MCF 10A (cell line): Measurements from ENCODE around the gene ADAMTSL1. TPM values are rescaled to one million over a fixed set of nuclear protein-coding genes. Genes with fewer than 3 reads are reported as not detected.

Experiments used
- BruUV-seq: library from RNA; stranded (reverse); fragments of 400-500 nt; replicated peaks from 2 replicates; lab custom pipeline; 2021; lab: Mats Ljungman, UMichigan
- CTCF ChIA-PET: fragments of 300-600 bp; sonication (Branson Sonifier 250); formaldehyde crosslinking; extraction: SDS; loops from one replicate; lab custom pipeline; 2021; ENCODE audit warnings: antibody characterized with exemption, inconsistent platforms; lab: Yijun Ruan, JAX
- POLR2A ChIA-PET: fragments of 300-600, 350-650 bp; sonication (Branson Sonifier 250); formaldehyde crosslinking; extraction: SDS; loops from one replicate; lab custom pipeline; 2020; ENCODE audit warnings: antibody characterized with exemption, inconsistent platforms; lab: Yijun Ruan, JAX
- DNase-seq: peaks from one replicate; pipeline ENCODE4 v3.0.0-alpha.2; 2018; ENCODE audit not compliant: unreplicated experiment
- H3K27ac Mint-ChIP-seq: one replicate; pipeline ENCODE4 v1.8.0; 2022; ENCODE audit warnings: mild to moderate bottlenecking, low read depth, mixed read lengths; ENCODE audit not compliant: unreplicated experiment
- H3K27me3 Mint-ChIP-seq: one replicate; pipeline ENCODE4 v1.8.0; 2022; ENCODE audit warnings: mixed read lengths; ENCODE audit not compliant: insufficient read depth, unreplicated experiment
- H3K36me3 Mint-ChIP-seq: one replicate; pipeline ENCODE4 v1.8.0; 2022; ENCODE audit warnings: mild to moderate bottlenecking, moderate library complexity, mixed read lengths; ENCODE audit not compliant: insufficient read depth, unreplicated experiment
- H3K4me1 Mint-ChIP-seq: one replicate; pipeline ENCODE4 v1.8.0; 2022; ENCODE audit warnings: mixed read lengths; ENCODE audit not compliant: insufficient read depth, unreplicated experiment
- H3K4me3 Mint-ChIP-seq: one replicate; pipeline ENCODE4 v1.8.0; 2022; ENCODE audit warnings: mild to moderate bottlenecking, moderate library complexity, mixed read lengths; ENCODE audit not compliant: unreplicated experiment
- H3K9me3 Mint-ChIP-seq: one replicate; pipeline ENCODE4 v1.8.0; 2022; ENCODE audit warnings: mixed read lengths; ENCODE audit not compliant: unreplicated experiment
- intact Hi-C: fragments of 100-400 bp; cut with micrococcal nuclease; formaldehyde crosslinking; loops from 2 replicates; pipeline ENCODE4 v1.14.1; 2022
- total RNA-seq: library from RNA; stranded (reverse); gene quantifications from 2 replicates; pipeline ENCODE4 v1.2.3, GENCODE V29; 2022
- TF ChIP-seq, protein P1 (sequence below): fragments of 200-600 bp; IDR thresholded peaks from one replicate; pipeline ENCODE4 v1.8.0; 2022; ENCODE audit warnings: antibody characterized with exemption, mild to moderate bottlenecking; ENCODE audit not compliant: unreplicated experiment

ADAMTSL1 gene
- total RNA-seq, 1 experiment from 2014 or later: not detected

DNA sequence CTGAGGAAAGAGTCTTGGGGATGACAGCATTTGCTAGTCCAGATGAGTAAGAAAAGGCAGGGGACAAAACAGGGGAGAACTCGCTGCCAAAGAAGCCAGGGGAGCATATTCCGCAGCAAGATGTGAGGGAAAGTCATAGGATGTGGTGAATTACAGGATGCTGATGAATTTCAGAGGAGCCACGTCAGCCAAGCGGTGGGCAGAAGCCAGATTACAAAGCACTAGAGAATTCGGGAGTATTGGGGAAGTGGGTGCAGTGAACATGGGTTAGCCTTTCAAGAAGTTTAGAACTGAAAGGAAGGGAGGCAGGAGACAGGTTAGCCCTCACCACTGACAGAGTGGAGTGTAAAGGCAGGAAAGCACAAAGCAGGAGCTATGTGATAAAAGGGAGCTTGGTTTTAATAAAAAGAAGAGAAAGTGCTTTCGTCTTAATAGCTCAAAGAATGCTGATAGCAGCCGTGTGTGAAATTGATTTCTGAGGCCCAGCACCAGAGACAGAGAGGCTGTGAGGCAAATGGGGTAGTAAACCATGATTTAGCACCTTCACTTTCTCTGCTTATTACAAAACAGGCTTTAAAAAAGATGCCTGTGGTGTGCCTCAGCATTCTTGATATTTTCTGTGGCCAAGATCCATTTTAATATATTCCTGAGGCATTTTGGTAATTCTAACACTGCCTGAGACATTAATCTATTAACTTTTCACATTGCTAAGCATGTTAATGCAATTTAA is 16.9 kb downstream of the ADAMTSL1 start:
- Mint-ChIP-seq H3K27ac (no peak overlapping the region), H3K4me1 (peaks cover 22% of the 10 kb centered on the region), H3K4me3 (no peak overlapping the region), H3K9me3 (no peaks in the 10 kb centered on the region), H3K36me3 (no peaks in the 10 kb centered on the region), H3K27me3 (no peaks in the 10 kb centered on the region)
- ChIA-PET CTCF (interaction anchor here (0.5 to 2.1 kb wide), 3 partner anchors 38 to 959 kb away, joined by 3 to 9 read pairs (median 4); no protein-coding TSS in a partner anchor), POLR2A (interaction anchor here (0.7 to 1.3 kb wide), 4 partner anchors 9 to 216 kb away, joined by 3 to 4 read pairs (median 3); no protein-coding TSS in a partner anchor)
- DNase-seq: peak; percentile 89
- BruUV-seq: TSS peak; percentile 94
- TF ChIP-seq, protein P1, sequence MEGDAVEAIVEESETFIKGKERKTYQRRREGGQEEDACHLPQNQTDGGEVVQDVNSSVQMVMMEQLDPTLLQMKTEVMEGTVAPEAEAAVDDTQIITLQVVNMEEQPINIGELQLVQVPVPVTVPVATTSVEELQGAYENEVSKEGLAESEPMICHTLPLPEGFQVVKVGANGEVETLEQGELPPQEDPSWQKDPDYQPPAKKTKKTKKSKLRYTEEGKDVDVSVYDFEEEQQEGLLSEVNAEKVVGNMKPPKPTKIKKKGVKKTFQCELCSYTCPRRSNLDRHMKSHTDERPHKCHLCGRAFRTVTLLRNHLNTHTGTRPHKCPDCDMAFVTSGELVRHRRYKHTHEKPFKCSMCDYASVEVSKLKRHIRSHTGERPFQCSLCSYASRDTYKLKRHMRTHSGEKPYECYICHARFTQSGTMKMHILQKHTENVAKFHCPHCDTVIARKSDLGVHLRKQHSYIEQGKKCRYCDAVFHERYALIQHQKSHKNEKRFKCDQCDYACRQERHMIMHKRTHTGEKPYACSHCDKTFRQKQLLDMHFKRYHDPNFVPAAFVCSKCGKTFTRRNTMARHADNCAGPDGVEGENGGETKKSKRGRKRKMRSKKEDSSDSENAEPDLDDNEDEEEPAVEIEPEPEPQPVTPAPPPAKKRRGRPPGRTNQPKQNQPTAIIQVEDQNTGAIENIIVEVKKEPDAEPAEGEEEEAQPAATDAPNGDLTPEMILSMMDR: no peak
- intact Hi-C loops: loop anchor here (2.0 kb wide), 1 partner anchor 30 kb away; no protein-coding TSS in a partner anchor

DNA sequence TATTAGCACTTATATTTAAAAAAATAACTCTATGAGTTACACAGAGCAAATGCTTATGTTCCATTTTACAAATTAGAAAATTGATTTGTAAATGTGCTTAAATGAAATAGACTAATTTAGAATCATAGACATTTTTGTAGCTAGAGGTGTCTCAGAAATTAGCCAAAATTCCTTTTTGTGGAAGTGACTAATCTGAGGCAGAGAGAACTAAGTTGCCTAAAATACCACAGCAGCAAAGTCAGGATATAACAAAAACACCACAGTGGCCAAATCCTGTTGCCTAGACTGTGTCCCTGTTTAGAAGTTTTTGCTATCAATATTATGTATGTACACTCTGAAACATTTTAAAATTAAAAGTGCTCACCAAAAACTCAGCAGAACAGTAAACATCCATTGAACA is 18.7 kb downstream of the ADAMTSL1 start:
- ChIA-PET POLR2A (interaction anchor here (1.3 kb wide), 1 partner anchor 15 kb away, joined by 5 read pairs; no protein-coding TSS in a partner anchor), CTCF (interaction anchor here (1.4 kb wide), 1 partner anchor 50 kb away, joined by 7 read pairs; no protein-coding TSS in a partner anchor)
- BruUV-seq: no TSS peak
- peaks cover 22% of the 10 kb centered on the region for H3K4me1 Mint-ChIP-seq
- no peaks in the 10 kb centered on the region for H3K9me3 Mint-ChIP-seq
- H3K4me3 Mint-ChIP-seq: no peak overlapping the region
- peak overlapping the region; percentile 13 for H3K27ac Mint-ChIP-seq
- DNase-seq: peak; percentile 27
- H3K36me3 Mint-ChIP-seq: no peaks in the 10 kb centered on the region
- intact Hi-C loops: no loop called here
- TF ChIP-seq, protein P1: no peak
- no peaks in the 10 kb centered on the region for H3K27me3 Mint-ChIP-seq

DNA sequence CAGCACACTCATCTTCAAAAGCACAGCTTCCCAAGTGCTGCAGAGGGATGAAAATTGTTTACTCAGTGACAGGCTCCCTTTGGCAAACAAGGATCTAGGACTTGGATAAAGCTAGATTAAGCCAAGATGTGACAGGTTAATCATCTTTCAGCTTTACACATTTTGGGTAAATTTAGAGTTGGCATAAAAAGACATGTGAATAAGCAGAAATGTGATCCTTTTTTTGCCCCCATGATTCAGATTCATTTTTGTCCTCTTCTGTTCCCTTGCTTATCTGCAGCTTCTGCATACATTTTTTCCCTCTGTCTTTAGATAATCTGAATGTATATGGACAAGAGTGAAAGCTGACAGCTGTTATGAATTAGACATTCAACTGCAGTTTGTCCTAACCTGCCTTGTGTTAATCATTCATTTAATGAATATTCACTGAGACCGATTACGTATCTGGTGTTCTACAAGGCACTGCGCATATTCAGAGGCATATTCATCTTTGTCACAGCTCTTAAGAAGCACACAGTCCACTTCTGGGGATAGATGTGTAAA is 19.6 kb downstream of the ADAMTSL1 start:
- Mint-ChIP-seq H3K36me3 (no peaks in the 10 kb centered on the region), H3K27ac (peak overlapping the region; percentile 13), H3K9me3 (no peaks in the 10 kb centered on the region), H3K4me3 (no peak overlapping the region), H3K4me1 (peaks cover 22% of the 10 kb centered on the region), H3K27me3 (no peaks in the 10 kb centered on the region)
- no peak for DNase-seq
- intact Hi-C loops: no loop called here
- CTCF ChIA-PET: interaction anchor here (0.5 to 1.4 kb wide), 3 partner anchors 16 to 522 kb away, joined by 3 to 7 read pairs (median 3); no protein-coding TSS in a partner anchor
- POLR2A ChIA-PET: interaction anchor here (0.6 to 1.3 kb wide), 2 partner anchors 16 to 53 kb away, joined by 3 to 5 read pairs; no protein-coding TSS in a partner anchor
- BruUV-seq: no TSS peak
- TF ChIP-seq, protein P1: no peak

- H3K9me3 Mint-ChIP-seq: no peaks in the 10 kb centered on the region
- H3K27ac Mint-ChIP-seq: peak overlapping the region; percentile 40
- no peaks in the 10 kb centered on the region for H3K36me3 Mint-ChIP-seq
- H3K4me3 Mint-ChIP-seq: no peak overlapping the region
- ChIA-PET POLR2A (interaction anchor here (0.8 kb wide), 1 partner anchor 20 kb away, joined by 3 read pairs; no protein-coding TSS in a partner anchor), CTCF (interaction anchor here (0.6 kb wide), 1 partner anchor 12 kb away, joined by 4 read pairs; no protein-coding TSS in a partner anchor)
- TF ChIP-seq, protein P1: no peak
- BruUV-seq: no TSS peak
- intact Hi-C loops: no loop called here
- no peaks in the 10 kb centered on the region for H3K27me3 Mint-ChIP-seq
- H3K4me1 Mint-ChIP-seq: peaks cover 28% of the 10 kb centered on the region
- no peak for DNase-seq
Measured at GRCh38 chr9:18495065-18495464, 21.1 kb downstream of the ADAMTSL1 start.
